H1 (cell line): ENCODE results near the gene TEAD3. TPM values are rescaled to one million over a fixed set of nuclear protein-coding genes. Genes with fewer than 3 reads are reported as not detected.
A peak's percentile ranks its signal among the peaks of the same experiment; 100 is the strongest.

Experiments
- CTCF ChIA-PET: fragments of 300-600 bp; sonication (Branson Sonifier 250); formaldehyde crosslinking; loops from one replicate; lab custom pipeline; 2021; ENCODE audit not compliant: partially characterized antibody; lab: Charles Lee
- POLR2A ChIA-PET: fragments of 300-600 bp; sonication (Branson Sonifier 250); formaldehyde crosslinking; loops from one replicate; lab custom pipeline; 2021; ENCODE audit warnings: inconsistent platforms; ENCODE audit not compliant: partially characterized antibody; lab: Charles Lee
- DNase-seq, 2 experiments: peaks; one replicate each; pipeline versions ENCODE4 v3.0.0 to v3.0.0-alpha.2; 2010 to 2022; ENCODE audit warnings: low spot score in 2 of 2, low read depth in 1 of 2, mixed read lengths in 1 of 2
- FAIRE-seq: peaks from 2 replicates; lab custom pipeline; 2011; peaks lifted over from hg19 to GRCh38; lab: Jason Lieb, UNC
- H2AFZ ChIP-seq: 2 replicates; pipeline ENCODE4 v1.8.1; 2012; ENCODE audit warnings: low read length, inconsistent platforms
- H2AK5ac ChIP-seq: 2 replicates; pipeline ENCODE4 v1.6.1; 2013; ENCODE audit warnings: low read depth, low read length
- H2BK120ac ChIP-seq: replicated peaks from 2 replicates; pipeline ENCODE3; 2013; ENCODE audit warnings: low read depth, low read length, inconsistent platforms
- H2BK12ac ChIP-seq: 2 replicates; pipeline ENCODE4 v1.6.1; 2013; ENCODE audit warnings: low read depth, low read length
- H2BK15ac ChIP-seq: 2 replicates; pipeline ENCODE4 v1.6.1; 2013; ENCODE audit warnings: low read length
- H2BK20ac ChIP-seq: 2 replicates; pipeline ENCODE4 v1.6.1; 2013; ENCODE audit warnings: low read length
- H2BK5ac ChIP-seq: 2 replicates; pipeline ENCODE4 v1.6.1; 2013; ENCODE audit warnings: low read depth, low read length
- H3K14ac ChIP-seq: 2 replicates; pipeline ENCODE4 v1.6.1; 2013; ENCODE audit warnings: inconsistent platforms; ENCODE audit not compliant: insufficient read length
- H3K18ac ChIP-seq: 2 replicates; pipeline ENCODE4 v1.6.1; 2013; ENCODE audit warnings: low read length; ENCODE audit errors: extremely low read depth
- H3K23ac ChIP-seq: 2 replicates; pipeline ENCODE4 v1.6.1; 2013; ENCODE audit warnings: inconsistent platforms; ENCODE audit not compliant: insufficient read length
- H3K23me2 ChIP-seq: 2 replicates; pipeline ENCODE4 v1.6.1; 2013; ENCODE audit warnings: low read depth, low read length
- H3K27ac ChIP-seq: 2 replicates; pipeline ENCODE4 v1.6.1; 2011; ENCODE audit warnings: low read depth, low read length, inconsistent platforms
- H3K27me3 ChIP-seq, 4 experiments: replicated peaks in 1 of 4; 1 replicate in 1 of 4; 2 replicates in 3 of 4; pipeline versions ENCODE4 v1.6.1 to v1.8.1; 2011 to 2013; ENCODE audit warnings: low read length in 3 of 4, mild to moderate bottlenecking in 3 of 4, inconsistent platforms in 2 of 4, mixed read lengths in 2 of 4, moderate library complexity in 1 of 4; ENCODE audit not compliant: control insufficient read depth in 3 of 4, insufficient read depth in 3 of 4; ENCODE audit errors: extremely low read depth in 1 of 4
- H3K36me3 ChIP-seq, 4 experiments: 2 replicates each; pipeline versions ENCODE4 v1.6.1 to v1.8.1; 2011 to 2013; ENCODE audit warnings: mild to moderate bottlenecking in 4 of 4, low read length in 3 of 4, moderate library complexity in 2 of 4, control low read depth in 1 of 4, inconsistent platforms in 1 of 4; ENCODE audit not compliant: insufficient read depth in 4 of 4, control insufficient read depth in 2 of 4
- H3K4ac ChIP-seq: replicated peaks from 2 replicates; pipeline ENCODE3; 2013; ENCODE audit warnings: low read length, low read depth, mixed read lengths, inconsistent platforms; ENCODE audit not compliant: insufficient read length
- H3K4me1 ChIP-seq, 4 experiments: replicated peaks in 1 of 4; 1 replicate in 1 of 4; 2 replicates in 3 of 4; pipeline versions ENCODE4 v1.6.1 to v1.8.1; 2011 to 2013; ENCODE audit warnings: low read length in 3 of 4, inconsistent platforms in 2 of 4, mixed read lengths in 1 of 4; ENCODE audit not compliant: insufficient read depth in 4 of 4, control insufficient read depth in 3 of 4
- H3K4me2 ChIP-seq, 2 experiments: 2 replicates each; pipeline versions ENCODE4 v1.6.1 to v1.8.1; 2011 to 2013; ENCODE audit warnings: low read depth in 2 of 2, low read length in 2 of 2, control low read depth in 1 of 2, inconsistent platforms in 1 of 2, mild to moderate bottlenecking in 1 of 2; ENCODE audit not compliant: insufficient read depth in 1 of 2
- H3K4me3 ChIP-seq, 4 experiments: fragments of 200-600, 300-600 bp in 1 of 4; sonication (generic), shearing (Covaris generic), sonication (Bioruptor Twin) in 1 of 4; 2 replicates each; pipeline versions ENCODE4 v1.5.1 to v1.8.1; 2011 to 2016; ENCODE audit warnings: low read length in 4 of 4, low read depth in 3 of 4, control low read depth in 2 of 4, inconsistent platforms in 2 of 4, mild to moderate bottlenecking in 2 of 4, mixed read lengths in 1 of 4, moderate library complexity in 1 of 4; ENCODE audit not compliant: insufficient read depth in 2 of 4; ENCODE audit errors: extremely low read depth in 1 of 4
- H3K56ac ChIP-seq: replicated peaks from 2 replicates; pipeline ENCODE3; 2013; ENCODE audit warnings: low read depth, mild to moderate bottlenecking, mixed read lengths, low read length, inconsistent platforms; ENCODE audit not compliant: insufficient read length
- H3K79me1 ChIP-seq: 2 replicates; pipeline ENCODE4 v1.6.1; 2013; ENCODE audit warnings: low read depth, low read length, control low read depth
- H3K79me2 ChIP-seq, 2 experiments: 2 replicates each; pipeline versions ENCODE4 v1.6.1 to v1.8.1; 2012 to 2013; ENCODE audit warnings: low read length in 2 of 2, mild to moderate bottlenecking in 2 of 2, inconsistent platforms in 1 of 2; ENCODE audit not compliant: insufficient read depth in 2 of 2, control insufficient read depth in 1 of 2
- H3K9ac ChIP-seq, 4 experiments: replicated peaks in 1 of 4; 1 replicate in 1 of 4; 2 replicates in 3 of 4; pipeline versions ENCODE4 v1.6.1 to v1.8.1; 2011 to 2013; ENCODE audit warnings: low read depth in 3 of 4, low read length in 3 of 4, control low read depth in 2 of 4, mild to moderate bottlenecking in 2 of 4, moderate library complexity in 2 of 4, inconsistent platforms in 1 of 4; ENCODE audit errors: extremely low read depth in 1 of 4
- H3K9me3 ChIP-seq, 2 experiments: 2 replicates each; pipeline versions ENCODE4 v1.6.1 to v1.8.1; 2012 to 2013; ENCODE audit warnings: mild to moderate bottlenecking in 2 of 2, moderate library complexity in 2 of 2, control low read depth in 1 of 2, inconsistent platforms in 1 of 2, low read depth in 1 of 2, low read length in 1 of 2, mixed read lengths in 1 of 2; ENCODE audit not compliant: insufficient read depth in 2 of 2
- H4K20me1 ChIP-seq, 2 experiments: replicated peaks in 1 of 2; 2 replicates each; pipeline versions ENCODE3 to v1.8.1; 2011 to 2013; ENCODE audit warnings: inconsistent platforms in 2 of 2, low read length in 2 of 2, mild to moderate bottlenecking in 1 of 2; ENCODE audit not compliant: insufficient read depth in 2 of 2, control insufficient read depth in 1 of 2
- H4K5ac ChIP-seq: 2 replicates; pipeline ENCODE4 v1.6.1; 2013; ENCODE audit warnings: low read length, low read depth, mixed read lengths, inconsistent platforms; ENCODE audit not compliant: insufficient read length
- H4K8ac ChIP-seq: 2 replicates; pipeline ENCODE4 v1.8.0; 2013; ENCODE audit warnings: mild to moderate bottlenecking, moderate library complexity, low read length, inconsistent platforms; ENCODE audit not compliant: insufficient read depth; ENCODE audit errors: extremely low read depth
- H4K91ac ChIP-seq: replicated peaks from 2 replicates; pipeline ENCODE3; 2013; ENCODE audit warnings: low read length, mixed read lengths, inconsistent platforms; ENCODE audit not compliant: insufficient read length
- CBX5 ChIP-seq: fragments of 300-800, 300-1000 bp; sonication (generic); IDR thresholded peaks from 2 replicates; pipeline ENCODE4 v1.7.1; 2016; ENCODE audit warnings: antibody characterized with exemption, low read length, low read depth
- CBX8 ChIP-seq: fragments of 300-800, 300-1000 bp; sonication (generic); IDR thresholded peaks from 2 replicates; pipeline ENCODE4 v1.7.1; 2016; ENCODE audit warnings: low read depth, low read length, borderline replicate concordance
- GABPA ChIP-seq: IDR thresholded peaks from 2 replicates; pipeline ENCODE4 v1.6.1; 2011; ENCODE audit warnings: mild to moderate bottlenecking, low read length, moderate library complexity, borderline replicate concordance; ENCODE audit not compliant: insufficient read depth
- HDAC6 ChIP-seq: IDR thresholded peaks from one replicate; pipeline ENCODE4 v1.7.1; 2012; ENCODE audit warnings: low read depth, mild to moderate bottlenecking, inconsistent platforms, low read length, moderate library complexity
- NANOG ChIP-seq: IDR thresholded peaks from 2 replicates; pipeline ENCODE4 v1.6.1; 2011; ENCODE audit warnings: low read length, low read depth, mild to moderate bottlenecking, inconsistent platforms; ENCODE audit not compliant: insufficient read depth, poor library complexity, severe bottlenecking
- NRF1 ChIP-seq: IDR thresholded peaks from 2 replicates; pipeline ENCODE4 v1.6.1; 2011; ENCODE audit warnings: mild to moderate bottlenecking, low read depth, low read length, improper control_type of control experiment
- PHF8 ChIP-seq: fragments of 200-600 bp; sonication (generic); conservative IDR thresholded peaks from 2 replicates; pipeline ENCODE4 v1.7.1; 2012; ENCODE audit warnings: low read depth, mild to moderate bottlenecking, inconsistent platforms, low read length, moderate library complexity
- POLR2AphosphoS5 ChIP-seq: IDR thresholded peaks from 2 replicates; pipeline ENCODE4 v1.6.1; 2011; ENCODE audit warnings: low read depth, low read length
- SIN3A ChIP-seq, 2 experiments: IDR thresholded peaks in 1 of 2; conservative IDR thresholded peaks in 1 of 2; 2 replicates each; pipeline ENCODE4 v1.6.1; 2011 to 2012; ENCODE audit warnings: low read length in 2 of 2, improper control_type of control experiment in 1 of 2, low read depth in 1 of 2, mild to moderate bottlenecking in 1 of 2
- USF2 ChIP-seq: IDR thresholded peaks from 2 replicates; pipeline ENCODE4 v1.6.1; 2011; ENCODE audit warnings: low read length, improper control_type of control experiment
- WGBS, 2 experiments: shearing (Covaris generic) in 1 of 2; methylation state at CpG; one replicate each; pipeline versions ENCODE4 v1.1.6 to v1.1.7; 2013 to 2015; ENCODE audit warnings: low lambda C conversion rate in 2 of 2, mixed read lengths in 2 of 2, inconsistent platforms in 1 of 2, low coverage in 1 of 2, missing lambda C conversion rate in 1 of 2; ENCODE audit not compliant: insufficient replicate concordance in 2 of 2, insufficient coverage in 1 of 2, insufficient read length in 1 of 2; ENCODE audit errors: extremely low coverage in 1 of 2, missing lambda C conversion rate in 1 of 2; 5-methylcytosine and 5-hydroxymethylcytosine counted together
- polyA plus RNA-seq, 7 experiments: library from polyadenylated mRNA; depleted of rRNA in 3 of 7; stranded (reverse) in 5 of 7; unstranded in 2 of 7; fragments of >200 nt in 5 of 7; fragments of 200-250 nt in 2 of 7; gene quantifications; 1 replicate in 5 of 7; 2 replicates in 1 of 7; 4 replicates in 1 of 7; pipeline versions ENCODE4 v1.2.1 to v1.2.3, GENCODE V29; 2011 to 2013; ENCODE audit warnings: missing spikeins in 2 of 7, mixed read lengths in 2 of 7
- total RNA-seq: library from RNA; stranded (reverse); fragmentation: NEBNext Ultra II Directional; extraction: Animal tissue kit (Norgen Biotek cat#: 25700); gene quantifications from 2 replicates; pipeline ENCODE4 v1.2.1, GENCODE V29; 2021

The TEAD3 gene
- total and polyA plus RNA-seq, 2 of the 8 experiments (the other 6 are each of a cell fraction or from before 2014, with no cell fraction given) = 20.1 to 28.7 TPM

- Histone ChIP-seq H2BK5ac (no peak overlapping the region), H2BK20ac (peak overlapping the region; percentile 80), H3K27me3 (peaks cover 0 to 17% (median 6%) of the 10 kb centered on the region in 4 experiments; a peak in 5 of 7 replicates), H3K23me2 (no peaks in the 10 kb centered on the region; the same call in 1 of the 2 replicates), H4K8ac (no peak overlapping the region; the same call in 1 of the 2 replicates), H3K4me3 (peak overlapping the region; percentile 30 to 67 (median 41); a peak in 6 of 8 replicates), H3K14ac (no peak overlapping the region), H4K91ac (no peak overlapping the region), H3K4me2 (peak overlapping the region; percentile 81 to 88), H3K79me1 (no peaks in the 10 kb centered on the region), H2BK15ac (peak overlapping the region; percentile 40; the same call in 1 of the 2 replicates), H2BK12ac (peak overlapping the region; percentile 75; the same call in 1 of the 2 replicates), H3K4ac (peak overlapping the region; percentile 24), H2BK120ac (no peak overlapping the region), H3K4me1 (peaks cover 6 to 33% (median 21%) of the 10 kb centered on the region in 4 experiments), H2AK5ac (0 out of 2 replicates have a peak overlapping the region, but pooled peaks have one; percentile 75), H3K79me2 (no peaks in the 10 kb centered on the region), H3K27ac (no peak overlapping the region), H4K20me1 (no peaks in the 10 kb centered on the region), H3K18ac (peak overlapping the region; percentile 19; the same call in 1 of the 2 replicates), H4K5ac (no peak overlapping the region), H3K9ac (no peak overlapping the region; a peak in 1 of 7 replicates), H2AFZ (0 out of 2 replicates have a peak overlapping the region, but pooled peaks have one; percentile 16), H3K36me3 (no peaks in the 10 kb centered on the region), H3K23ac (no peak overlapping the region), H3K56ac (no peak overlapping the region), H3K9me3 (no peaks in the 10 kb centered on the region)
- CTCF ChIA-PET = interaction anchor here (1.3 to 1.4 kb wide), 3 partner anchors 10 to 24 kb away, joined by 3 to 7 read pairs (median 4); no protein-coding TSS in a partner anchor
- POLR2A ChIA-PET = interaction anchor here (8.4 to 37.6 kb wide), 2 partner anchors 14 to 33 kb away, joined by 54 to 1319 read pairs; partner anchors contain the start of genes RPL10A and TEAD3
- FAIRE-seq (no peak), DNase-seq (no peak)
- WGBS, 2 experiments = 76% methylated on average over 5 of the region's 7 CpGs; no CpG with 5 or more reads in 1 of the 2 experiments
- TF ChIP-seq NRF1 (no peak), GABPA (no peak), USF2 (no peak), CBX5 (no peak), HDAC6 (no peak), POLR2AphosphoS5 (no peak), NANOG (no peak), CBX8 (no peak), SIN3A (conservative IDR thresholded peaks at IDR 0.05 in 1 of 2, IDR thresholded peaks at IDR 0.05 in 1 of 2; ENCODE audit: low read depth in 1 of 2, low read length in 2 of 2) (no peak), PHF8 (no peak)
Measured at GRCh38 chr6:35510916-35511561, 14.2 kb upstream of the TEAD3 start.
